Measurements from ENCODE around the gene KDM1B.

The KDM1B gene

GRCh38 chr6:18240230-18240629 lies 85.0 kb downstream of the KDM1B start:
- DNase-seq: no peak

GRCh38 chr6:18241208-18242038 lies 86.2 kb downstream of the KDM1B start:
- DNase-seq: no peak

- DNase-seq: no peak
These were observed 87.0 kb downstream of the KDM1B start for GRCh38 chr6:18242062-18242851.

GRCh38 chr6:18243302-18243893 lies 88.2 kb downstream of the KDM1B start:
- DNase-seq: no peak

GRCh38 chr6:18244251-18244650 lies 89.0 kb downstream of the KDM1B start:
- DNase-seq: no peak

GRCh38 chr6:18245079-18245478 lies 89.9 kb downstream of the KDM1B start:
- no peak for DNase-seq

GRCh38 chr6:18245642-18246041 lies 90.4 kb downstream of the KDM1B start:
- no peak for DNase-seq

GRCh38 chr6:18246205-18246604 lies 91.0 kb downstream of the KDM1B start:
- no peak for DNase-seq

GRCh38 chr6:18247002-18247401 lies 91.8 kb downstream of the KDM1B start:
- DNase-seq: no peak

- no peak for DNase-seq
These were observed 93.5 kb downstream of the KDM1B start for GRCh38 chr6:18248698-18249097.

GRCh38 chr6:18249271-18249670 lies 94.0 kb downstream of the KDM1B start:
- no peak for DNase-seq

GRCh38 chr6:18253635-18254034 lies 98.4 kb downstream of the KDM1B start:
- DNase-seq: no peak

GRCh38 chr6:18254793-18255192 lies 99.6 kb downstream of the KDM1B start:
- DNase-seq: no peak

GRCh38 chr6:18259675-18260447 lies 104.6 kb downstream of the KDM1B start:
- DNase-seq: no peak

- DNase-seq: no peak
These were observed 105.4 kb downstream of the KDM1B start for GRCh38 chr6:18260448-18261106.

- DNase-seq: no peak
These were observed 106.7 kb downstream of the KDM1B start for GRCh38 chr6:18261877-18262276.

- no peak for DNase-seq
These were observed 107.6 kb downstream of the KDM1B start for GRCh38 chr6:18262702-18263417.

GRCh38 chr6:18263418-18264218 lies 108.4 kb downstream of the KDM1B start:
- peak; percentile 14 for DNase-seq

GRCh38 chr6:18264219-18264922 lies 109.1 kb downstream of the KDM1B start, which contains the start of gene DEK:
DEK (minus strand) TSS chr6:18264530; CDS start chr6:18263987, 543 bp downstream.
- DNase-seq: peak; percentile 76

- no peak for DNase-seq
These were observed 109.7 kb downstream of the KDM1B start for GRCh38 chr6:18264923-18265377.

Measured in activated effector memory CD4-positive, alpha-beta T cell treated with Interleukin-2 at 50 U/mL for 16 hours (primary cell).